KBM-7 (cell line): ENCODE data around the gene OLFML3.
A peak's percentile ranks its signal among the peaks of the same experiment; 100 is the strongest.
"Not testable (repeated sequence)": the region's sequence is repeated elsewhere in the genome, so short reads cannot be mapped to it uniquely, and the experiment has no call there.

Source experiments
- DNase-seq: peaks from one replicate; pipeline ENCODE4 v3.0.0-alpha.2; 2015
- in situ Hi-C: fragments of 300-500 bp; cut with MboI; formaldehyde crosslinking; loops from 2 replicates; pipeline ENCODE4 v1.14.3; 2020; ENCODE audit warnings: low sequenced_read_pairs, low pct_unique_long_range_greater_than_20kb, mixed read lengths

OLFML3 gene

GRCh38 chr1:113984710-113985109, 5.4 kb downstream of the OLFML3 start:
- DNase-seq = no peak
- in situ Hi-C loops = loop anchor here (25.0 kb wide), 1 partner anchor 303 kb away; no protein-coding TSS in a partner anchor

- in situ Hi-C loops = loop anchor here (25.0 kb wide), 1 partner anchor 300 kb away; no protein-coding TSS in a partner anchor
- DNase-seq = no peak
These were observed 7.5 kb downstream of the OLFML3 start for GRCh38 chr1:113986802-113987201.

- in situ Hi-C loops = loop anchor here (25.0 kb wide), 1 partner anchor 300 kb away; no protein-coding TSS in a partner anchor
- no peak for DNase-seq
These were observed 8.0 kb downstream of the OLFML3 start for GRCh38 chr1:113987259-113987658.

- in situ Hi-C loops = loop anchor here (25.0 kb wide), 1 partner anchor 297 kb away; no protein-coding TSS in a partner anchor
- DNase-seq = no peak
These were observed 11.3 kb downstream of the OLFML3 start for GRCh38 chr1:113990530-113990929.

GRCh38 chr1:113990961-113991360, 11.7 kb downstream of the OLFML3 start:
- in situ Hi-C loops = loop anchor here (25.0 kb wide), 1 partner anchor 296 kb away; no protein-coding TSS in a partner anchor
- DNase-seq = no peak

- DNase-seq = no peak
- in situ Hi-C loops = loop anchor here (25.0 kb wide), 1 partner anchor 296 kb away; no protein-coding TSS in a partner anchor
These were observed 12.3 kb downstream of the OLFML3 start for GRCh38 chr1:113991467-113991997.

GRCh38 chr1:113993072-113993471, 13.8 kb downstream of the OLFML3 start:
- no peak for DNase-seq
- in situ Hi-C loops = loop anchor here (25.0 kb wide), 1 partner anchor 294 kb away; no protein-coding TSS in a partner anchor

- in situ Hi-C loops = loop anchor here (25.0 kb wide), 1 partner anchor 294 kb away; no protein-coding TSS in a partner anchor
- DNase-seq = no peak
These were observed 14.5 kb downstream of the OLFML3 start for GRCh38 chr1:113993766-113994165.

GRCh38 chr1:113995382-113995781, 16.1 kb downstream of the OLFML3 start:
- no peak for DNase-seq
- in situ Hi-C loops = loop anchor here (25.0 kb wide), 1 partner anchor 292 kb away; no protein-coding TSS in a partner anchor

GRCh38 chr1:113998361-113998760, 19.1 kb downstream of the OLFML3 start:
- in situ Hi-C loops = loop anchor here (25.0 kb wide), 1 partner anchor 289 kb away; no protein-coding TSS in a partner anchor
- DNase-seq = peak; percentile 49

GRCh38 chr1:113999233-113999632, 20.0 kb downstream of the OLFML3 start:
- in situ Hi-C loops = loop anchor here (25.0 kb wide), 1 partner anchor 288 kb away; no protein-coding TSS in a partner anchor
- DNase-seq = no peak

- in situ Hi-C loops = loop anchor here (25.0 kb wide), 1 partner anchor 288 kb away; no protein-coding TSS in a partner anchor
- DNase-seq = no peak
These were observed 20.5 kb downstream of the OLFML3 start for GRCh38 chr1:113999799-114000198.

GRCh38 chr1:114000406-114000805, 21.1 kb downstream of the OLFML3 start:
- DNase-seq = no peak
- in situ Hi-C loops = no loop called here

GRCh38 chr1:114002492-114003239, 23.4 kb downstream of the OLFML3 start:
- in situ Hi-C loops = no loop called here
- no peak for DNase-seq

- no peak for DNase-seq
- in situ Hi-C loops = no loop called here
These were observed 24.2 kb downstream of the OLFML3 start for GRCh38 chr1:114003431-114003830.

- in situ Hi-C loops, DNase-seq: not testable (repeated sequence)
These were observed 27.6 kb downstream of the OLFML3 start for GRCh38 chr1:114006825-114007224.

- no peak for DNase-seq
- in situ Hi-C loops = no loop called here
These were observed 29.2 kb downstream of the OLFML3 start for GRCh38 chr1:114008480-114008941.

GRCh38 chr1:114008993-114009392, 29.7 kb downstream of the OLFML3 start:
- in situ Hi-C loops = no loop called here
- DNase-seq = no peak

GRCh38 chr1:114009393-114009792, 30.1 kb downstream of the OLFML3 start:
- DNase-seq = no peak
- in situ Hi-C loops = no loop called here
